Esophagus squamous epithelium (tissue), 5 donors: Measurements from ENCODE around the gene AK1. TPM values are rescaled to one million over a fixed set of nuclear protein-coding genes. Genes with fewer than 3 reads are reported as not detected.
A peak's percentile ranks its signal among the peaks of the same experiment; 100 is the strongest.

Experiments
- DNase-seq: peaks from one replicate; lab custom pipeline; 2025; lab: John Stamatoyannopoulos, UW
- H3K27ac ChIP-seq, 4 donors: fragments of 200-600 bp; sonication (generic); one replicate each; pipeline ENCODE4 v1.5.1; 2016 to 2019; ENCODE audit warnings: mild to moderate bottlenecking in 1 of 4
- H3K27me3 ChIP-seq, 4 donors: fragments of 200-600 bp; sonication (generic); 1 replicate in 3 of 4; 2 replicates in 1 of 4; pipeline versions ENCODE4 v1.5.1 to v1.6.0; 2017 to 2021; ENCODE audit warnings: antibody characterized with exemption in 1 of 4
- H3K36me3 ChIP-seq, 3 donors: fragments of 200-600 bp; sonication (generic); one replicate each; pipeline ENCODE4 v1.5.1; 2016 to 2019
- H3K4me1 ChIP-seq, 3 donors: fragments of 200-600 bp; sonication (generic); one replicate each; pipeline ENCODE4 v1.5.1; 2017 to 2019
- H3K4me3 ChIP-seq, 4 donors: fragments of 200-600 bp; sonication (generic); 1 replicate in 3 of 4; 2 replicates in 1 of 4; pipeline ENCODE4 v1.5.1; 2016 to 2019; ENCODE audit warnings: mild to moderate bottlenecking in 2 of 4, moderate library complexity in 1 of 4
- H3K9me3 ChIP-seq, 3 donors: fragments of 200-600 bp; sonication (generic); one replicate each; pipeline ENCODE4 v1.5.1; 2016 to 2019
- CTCF ChIP-seq, 6 experiments: fragments of 450-650 bp in 4 of 6; fragments of 200-600 bp in 2 of 6; sonication (generic) in 2 of 6; IDR thresholded peaks; one replicate each; pipeline ENCODE4 v1.5.1; 2016 to 2019; ENCODE audit warnings: antibody characterized with exemption in 6 of 6, mild to moderate bottlenecking in 4 of 6, moderate library complexity in 4 of 6
- POLR2A ChIP-seq, 4 donors: fragments of 450-650 bp; IDR thresholded peaks; one replicate each; pipeline ENCODE4 v1.6.1; 2017; ENCODE audit warnings: antibody characterized with exemption in 4 of 4, mild to moderate bottlenecking in 4 of 4, moderate library complexity in 3 of 4
- WGBS, 2 donors: methylation state at CpG; one replicate each; pipeline ENCODE4 v1.1.5; 2018; 5-methylcytosine and 5-hydroxymethylcytosine counted together
- intact Hi-C: fragments of 100-400 bp; cut with DNase I; formaldehyde crosslinking; loops from one replicate; pipeline ENCODE4 v1.15.0; 2022
- total RNA-seq, 4 donors: library from RNA; depleted of rRNA; stranded (reverse); fragments of >200 nt; gene quantifications; one replicate each; pipeline ENCODE4 v1.1.0, GENCODE V29; 2016
- donor health status: DM: yes; HTN: yes; CAD: no.

The AK1 gene
- total RNA-seq, 4 donors from 2014 or later = 11.1 to 36.1 (median 26.8) TPM

GRCh38 chr9:127862075-127863011 lies 15.1 kb downstream of the AK1 start:
- no peak overlapping the region for H3K4me3 ChIP-seq
- DNase-seq = no peak
- H3K9me3 ChIP-seq = no peaks in the 10 kb centered on the region
- H3K27ac ChIP-seq = peak overlapping the region; percentile 31 to 82 (median 72)
- TF ChIP-seq CTCF (IDR thresholded peaks at IDR 0.05) = no peak
- TF ChIP-seq POLR2A (IDR thresholded peaks at IDR 0.05) = no peak
- WGBS, 2 donors = 49 to 58% methylated on average over 5 to 11 of the region's 29 CpGs
- intact Hi-C loops = no loop called here
- H3K4me1 ChIP-seq = peaks cover 12 to 47% (median 29%) of the 10 kb centered on the region in 3 donors
- H3K27me3 ChIP-seq = no peaks in the 10 kb centered on the region
- H3K36me3 ChIP-seq = peaks cover 0 to 2% (median 0%) of the 10 kb centered on the region in 3 donors

- Histone ChIP-seq H3K27ac (no peak overlapping the region), H3K4me3 (no peak overlapping the region), H3K4me1 (peaks cover 12 to 63% (median 29%) of the 10 kb centered on the region in 3 donors), H3K27me3 (no peaks in the 10 kb centered on the region), H3K9me3 (no peaks in the 10 kb centered on the region), H3K36me3 (no peaks in the 10 kb centered on the region)
- TF ChIP-seq CTCF (IDR thresholded peaks at IDR 0.05) (no peak), POLR2A (IDR thresholded peaks at IDR 0.05) (no peak)
- intact Hi-C loops = no loop called here
- DNase-seq = no peak
- WGBS, 2 donors = 91 to 92% methylated on average over 11 of the region's 11 CpGs
These were observed 16.7 kb downstream of the AK1 start for GRCh38 chr9:127860779-127861178.

- no peak overlapping the region for H3K27ac ChIP-seq
- H3K4me1 ChIP-seq = peaks cover 12 to 67% (median 29%) of the 10 kb centered on the region in 3 donors
These were observed 17.2 kb downstream of the AK1 start for GRCh38 chr9:127860260-127860659.

DNA sequence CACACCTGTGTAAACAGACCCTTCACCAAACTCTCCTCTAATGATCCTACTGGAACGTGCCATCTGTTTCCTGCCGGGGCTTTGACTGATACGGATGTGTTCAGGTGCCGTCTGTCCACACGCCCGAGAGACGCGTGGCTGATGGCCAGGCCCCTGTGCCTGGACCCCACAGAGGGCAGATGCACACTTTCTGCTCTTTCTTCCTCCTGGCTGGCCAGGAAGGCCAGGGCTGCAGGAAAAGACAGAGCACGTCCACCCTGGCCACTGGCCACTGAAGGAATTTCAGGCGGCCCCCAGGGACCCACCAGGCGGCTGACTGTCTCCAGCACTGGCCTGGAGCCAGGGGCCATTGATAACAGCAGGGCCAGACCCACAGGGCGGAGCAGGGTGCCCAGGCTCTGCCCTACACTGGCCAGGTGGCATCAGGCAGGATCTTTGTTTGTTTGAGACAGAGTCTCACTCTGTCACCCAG lies 19.4 kb downstream of the AK1 start:
- H3K4me3 ChIP-seq = no peak overlapping the region
- H3K27ac ChIP-seq = peak overlapping the region in 2 of 4 donors; percentile 36 to 46
- no peaks in the 10 kb centered on the region for H3K27me3 ChIP-seq
- H3K9me3 ChIP-seq = no peaks in the 10 kb centered on the region
- H3K4me1 ChIP-seq = peaks cover 22 to 86% (median 36%) of the 10 kb centered on the region in 3 donors
- TF ChIP-seq CTCF (IDR thresholded peaks at IDR 0.05) = no peak
- no peak for TF ChIP-seq POLR2A (IDR thresholded peaks at IDR 0.05)
- 38 to 50% methylated on average over 2 to 5 of the region's 12 CpGs for WGBS, 2 donors
- intact Hi-C loops = no loop called here
- no peak for DNase-seq
- H3K36me3 ChIP-seq = no peaks in the 10 kb centered on the region

More at GRCh38 chr9:127860260-127860659, 17.2 kb downstream of the AK1 start:
- no peaks in the 10 kb centered on the region for H3K9me3 ChIP-seq
- no peak overlapping the region for H3K4me3 ChIP-seq
- H3K36me3 ChIP-seq = no peaks in the 10 kb centered on the region
- DNase-seq = no peak
- 81 to 83% methylated on average over 8 of the region's 8 CpGs for WGBS, 2 donors
- H3K27me3 ChIP-seq = no peaks in the 10 kb centered on the region
- intact Hi-C loops = no loop called here
- no peak for TF ChIP-seq CTCF (IDR thresholded peaks at IDR 0.05)
- no peak for TF ChIP-seq POLR2A (IDR thresholded peaks at IDR 0.05)

DNA sequence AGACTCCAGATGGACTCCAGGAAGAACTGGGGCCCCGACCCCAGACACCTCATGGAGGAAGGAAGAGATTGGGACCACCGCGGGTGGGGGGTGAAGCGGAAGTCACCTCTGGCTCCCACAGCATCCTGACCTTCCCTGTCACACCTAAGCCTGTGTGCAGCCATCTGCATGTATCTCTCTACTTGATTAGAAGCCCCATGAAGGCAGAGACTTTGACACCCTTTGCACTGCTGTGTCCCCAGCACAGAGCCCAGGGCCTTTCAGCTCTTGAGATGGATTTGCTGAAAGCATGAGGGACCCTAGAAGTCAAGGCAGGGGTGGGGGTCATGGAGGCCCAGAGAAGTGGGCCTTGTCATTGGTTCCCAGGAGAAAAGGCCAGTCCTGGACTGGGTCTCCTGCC lies 20.2 kb downstream of the AK1 start:
- Histone ChIP-seq H3K36me3 (no peaks in the 10 kb centered on the region), H3K27ac (peak overlapping the region in 2 of 4 donors; percentile 36 to 46), H3K9me3 (no peaks in the 10 kb centered on the region), H3K4me3 (no peak overlapping the region), H3K4me1 (peaks cover 18 to 86% (median 33%) of the 10 kb centered on the region in 3 donors), H3K27me3 (no peaks in the 10 kb centered on the region)
- 50% methylated on average over 4 of the region's 4 CpGs; no CpG with 5 or more reads in 1 of the 2 donors for WGBS, 2 donors
- TF ChIP-seq CTCF (IDR thresholded peaks at IDR 0.05) (no peak), POLR2A (IDR thresholded peaks at IDR 0.05) (no peak)
- DNase-seq = no peak
- intact Hi-C loops = no loop called here
